Activated T-helper 17 cell treated with anti-CD3 and anti-CD28 coated beads, Interleukin-2, amount 50 U/mL, for 72 hours (primary cell): ENCODE data around the gene IMMP2L. TPM values are rescaled to one million over a fixed set of nuclear protein-coding genes. Genes with fewer than 3 reads are reported as not detected.
"Not testable (repeated sequence)": the region's sequence is repeated elsewhere in the genome, so short reads cannot be mapped to it uniquely, and the experiment has no call there.

Experiments
- ATAC-seq: fragments of 150-1000 bp; cut with Tn5 transposase; replicated peaks from 2 replicates; pipeline ENCODE4 v1.10.0; 2021; ENCODE audit warnings: mild to moderate bottlenecking, moderate library complexity
- H3K27ac Mint-ChIP-seq: one replicate; pipeline ENCODE4 v1.8.0; 2022; ENCODE audit warnings: mixed read lengths
- H3K27me3 Mint-ChIP-seq: one replicate; pipeline ENCODE4 v1.8.0; 2022; ENCODE audit warnings: mixed read lengths
- H3K36me3 Mint-ChIP-seq: one replicate; pipeline ENCODE4 v1.8.0; 2022; ENCODE audit warnings: low read depth, mild to moderate bottlenecking, mixed read lengths
- H3K4me1 Mint-ChIP-seq: one replicate; pipeline ENCODE4 v1.8.0; 2022; ENCODE audit warnings: mixed read lengths
- H3K4me3 Mint-ChIP-seq: one replicate; pipeline ENCODE4 v1.8.0; 2022; ENCODE audit warnings: mild to moderate bottlenecking, mixed read lengths
- H3K9me3 Mint-ChIP-seq: one replicate; pipeline ENCODE4 v1.8.0; 2022; ENCODE audit warnings: mixed read lengths
- total RNA-seq, 2 donors: library from RNA; stranded (reverse); gene quantifications; one replicate each; pipeline ENCODE4 v1.2.3, GENCODE V29; 2022

IMMP2L gene
- total RNA-seq, 2 donors from 2014 or later: 9.5 to 27.6 TPM

- not testable (repeated sequence) for H3K27me3 Mint-ChIP-seq, H3K36me3 Mint-ChIP-seq, H3K27ac Mint-ChIP-seq, H3K4me3 Mint-ChIP-seq, H3K4me1 Mint-ChIP-seq, ATAC-seq
- peaks cover 29% of the 10 kb centered on the region for H3K9me3 Mint-ChIP-seq
Observed at GRCh38 chr7:110660637-110661036, 901.7 kb downstream of the IMMP2L start.

- Mint-ChIP-seq H3K27me3 (no peaks in the 10 kb centered on the region), H3K9me3 (no peaks in the 10 kb centered on the region), H3K4me1 (no peaks in the 10 kb centered on the region), H3K36me3 (no peaks in the 10 kb centered on the region), H3K4me3 (no peak overlapping the region), H3K27ac (no peak overlapping the region)
- no peak for ATAC-seq
Observed at GRCh38 chr7:110650328-110650727, 912.0 kb downstream of the IMMP2L start.

GRCh38 chr7:110647266-110647665 lies 915.0 kb downstream of the IMMP2L start:
- H3K4me1 Mint-ChIP-seq: no peaks in the 10 kb centered on the region
- no peak for ATAC-seq
- H3K9me3 Mint-ChIP-seq: no peaks in the 10 kb centered on the region
- peaks cover 3% of the 10 kb centered on the region for H3K27me3 Mint-ChIP-seq
- no peak overlapping the region for H3K27ac Mint-ChIP-seq
- H3K4me3 Mint-ChIP-seq: no peak overlapping the region
- no peaks in the 10 kb centered on the region for H3K36me3 Mint-ChIP-seq

GRCh38 chr7:110646804-110647203 lies 915.5 kb downstream of the IMMP2L start:
- no peak overlapping the region for H3K27ac Mint-ChIP-seq
- H3K4me1 Mint-ChIP-seq: no peaks in the 10 kb centered on the region
- H3K4me3 Mint-ChIP-seq: no peak overlapping the region
- no peaks in the 10 kb centered on the region for H3K36me3 Mint-ChIP-seq
- H3K9me3 Mint-ChIP-seq: no peaks in the 10 kb centered on the region
- peaks cover 3% of the 10 kb centered on the region for H3K27me3 Mint-ChIP-seq
- ATAC-seq: no peak

GRCh38 chr7:110645616-110646015 lies 916.7 kb downstream of the IMMP2L start:
- no peaks in the 10 kb centered on the region for H3K36me3 Mint-ChIP-seq
- H3K4me3 Mint-ChIP-seq: no peak overlapping the region
- H3K4me1 Mint-ChIP-seq: no peaks in the 10 kb centered on the region
- H3K27me3 Mint-ChIP-seq: peaks cover 7% of the 10 kb centered on the region
- H3K27ac Mint-ChIP-seq: no peak overlapping the region
- ATAC-seq: no peak
- no peaks in the 10 kb centered on the region for H3K9me3 Mint-ChIP-seq

GRCh38 chr7:110645060-110645459 lies 917.2 kb downstream of the IMMP2L start:
- Mint-ChIP-seq H3K36me3 (no peaks in the 10 kb centered on the region), H3K9me3 (no peaks in the 10 kb centered on the region), H3K4me1 (no peaks in the 10 kb centered on the region), H3K27ac (no peak overlapping the region), H3K27me3 (peaks cover 7% of the 10 kb centered on the region), H3K4me3 (no peak overlapping the region)
- no peak for ATAC-seq

GRCh38 chr7:110637252-110637651 lies 925.0 kb downstream of the IMMP2L start:
- Mint-ChIP-seq H3K27me3 (peaks cover 12% of the 10 kb centered on the region), H3K4me3 (no peak overlapping the region), H3K27ac (no peak overlapping the region), H3K36me3 (no peaks in the 10 kb centered on the region), H3K4me1 (no peaks in the 10 kb centered on the region), H3K9me3 (peaks cover 10% of the 10 kb centered on the region)
- ATAC-seq: no peak

- ATAC-seq: no peak
- Mint-ChIP-seq H3K36me3 (no peaks in the 10 kb centered on the region), H3K27me3 (peaks cover 4% of the 10 kb centered on the region), H3K4me3 (no peak overlapping the region), H3K27ac (no peak overlapping the region), H3K4me1 (no peaks in the 10 kb centered on the region), H3K9me3 (peaks cover 10% of the 10 kb centered on the region)
Observed at GRCh38 chr7:110633313-110633712, 929.0 kb downstream of the IMMP2L start.

- no peaks in the 10 kb centered on the region for H3K27me3 Mint-ChIP-seq
- H3K36me3 Mint-ChIP-seq: no peaks in the 10 kb centered on the region
- no peak overlapping the region for H3K27ac Mint-ChIP-seq
- H3K4me1 Mint-ChIP-seq: no peaks in the 10 kb centered on the region
- ATAC-seq: no peak
- no peaks in the 10 kb centered on the region for H3K9me3 Mint-ChIP-seq
- no peak overlapping the region for H3K4me3 Mint-ChIP-seq
Observed at GRCh38 chr7:110626414-110626813, 935.9 kb downstream of the IMMP2L start.

GRCh38 chr7:110625294-110625693 lies 937.0 kb downstream of the IMMP2L start:
- no peak overlapping the region for H3K4me3 Mint-ChIP-seq
- H3K9me3 Mint-ChIP-seq: no peaks in the 10 kb centered on the region
- H3K36me3 Mint-ChIP-seq: no peaks in the 10 kb centered on the region
- H3K4me1 Mint-ChIP-seq: no peaks in the 10 kb centered on the region
- H3K27me3 Mint-ChIP-seq: no peaks in the 10 kb centered on the region
- H3K27ac Mint-ChIP-seq: no peak overlapping the region
- no peak for ATAC-seq

GRCh38 chr7:110623436-110623835 lies 938.9 kb downstream of the IMMP2L start:
- Mint-ChIP-seq H3K27ac (no peak overlapping the region), H3K36me3 (no peaks in the 10 kb centered on the region), H3K4me1 (no peaks in the 10 kb centered on the region), H3K9me3 (no peaks in the 10 kb centered on the region), H3K4me3 (no peak overlapping the region), H3K27me3 (no peaks in the 10 kb centered on the region)
- ATAC-seq: no peak

- no peaks in the 10 kb centered on the region for H3K4me1 Mint-ChIP-seq
- no peaks in the 10 kb centered on the region for H3K36me3 Mint-ChIP-seq
- no peak overlapping the region for H3K27ac Mint-ChIP-seq
Observed at GRCh38 chr7:110621289-110621688, 941.0 kb downstream of the IMMP2L start.

GRCh38 chr7:110620110-110620735 lies 942.1 kb downstream of the IMMP2L start:
- no peak for ATAC-seq
- no peaks in the 10 kb centered on the region for H3K27me3 Mint-ChIP-seq
- no peak overlapping the region for H3K27ac Mint-ChIP-seq
- no peaks in the 10 kb centered on the region for H3K9me3 Mint-ChIP-seq
- H3K4me1 Mint-ChIP-seq: no peaks in the 10 kb centered on the region
- no peak overlapping the region for H3K4me3 Mint-ChIP-seq
- H3K36me3 Mint-ChIP-seq: no peaks in the 10 kb centered on the region

More at GRCh38 chr7:110621289-110621688, 941.0 kb downstream of the IMMP2L start:
- Mint-ChIP-seq H3K4me3 (no peak overlapping the region), H3K9me3 (no peaks in the 10 kb centered on the region), H3K27me3 (no peaks in the 10 kb centered on the region)
- no peak for ATAC-seq
